GM12878 (cell line): ENCODE data around the gene ASTL. TPM values are rescaled to one million over a fixed set of nuclear protein-coding genes. Genes with fewer than 3 reads are reported as not detected.

Experiments
- ASH2L ChIP-seq: fragments of 300-600, 200-600 bp; sonication (generic); IDR thresholded peaks from 2 replicates; pipeline ENCODE4 v1.6.1; 2017; ENCODE audit warnings: low read depth, mild to moderate bottlenecking, borderline replicate concordance
- BCL11A ChIP-seq: IDR thresholded peaks from 2 replicates; pipeline ENCODE4 v1.6.1; 2011; ENCODE audit warnings: low read depth, low read length
- CEBPZ ChIP-seq: fragments of 150-350 bp; IDR thresholded peaks from 2 replicates; pipeline ENCODE4 v1.6.1; 2016; ENCODE audit warnings: low read depth, low read length
- E2F8 ChIP-seq: fragments of 450-650 bp; IDR thresholded peaks from 2 replicates; pipeline ENCODE4 v1.6.1; 2018; ENCODE audit warnings: mild to moderate bottlenecking, low read depth, moderate library complexity; ENCODE audit not compliant: partially characterized antibody
- GABPA ChIP-seq: IDR thresholded peaks from 2 replicates; pipeline ENCODE4 v1.6.1; 2014; ENCODE audit warnings: antibody characterized with exemption, low read depth, mild to moderate bottlenecking, inconsistent platforms
- KLF5 ChIP-seq: fragments of 450-650 bp; IDR thresholded peaks from 2 replicates; pipeline ENCODE4 v1.6.1; 2014; ENCODE audit warnings: mild to moderate bottlenecking; ENCODE audit not compliant: partially characterized antibody
- MEF2B ChIP-seq: fragments of 450-650 bp; IDR thresholded peaks from 2 replicates; pipeline ENCODE4 v1.6.1; 2018; ENCODE audit warnings: mild to moderate bottlenecking, moderate library complexity; ENCODE audit not compliant: partially characterized antibody, poor library complexity, severe bottlenecking
- MTA3 ChIP-seq: IDR thresholded peaks from 2 replicates; pipeline ENCODE4 v1.6.1; 2012; ENCODE audit warnings: low read length, inconsistent platforms, borderline replicate concordance
- MYC ChIP-seq: IDR thresholded peaks from 2 replicates; pipeline ENCODE4 v1.6.1; 2011; ENCODE audit warnings: mild to moderate bottlenecking, low read length, moderate library complexity, inconsistent platforms; ENCODE audit not compliant: insufficient read depth, insufficient replicate concordance, insufficient read length, severe bottlenecking
- NFYA ChIP-seq: IDR thresholded peaks from 2 replicates; pipeline ENCODE4 v1.6.1; 2011; ENCODE audit warnings: low read depth, mild to moderate bottlenecking, low read length, improper control_type of control experiment, borderline replicate concordance
- NKRF ChIP-seq: fragments of 450-650 bp; conservative IDR thresholded peaks from 2 replicates; pipeline ENCODE4 v1.6.1; 2017; ENCODE audit warnings: mild to moderate bottlenecking, moderate library complexity
- RB1 ChIP-seq: fragments of 450-650 bp; formaldehyde crosslinking; IDR thresholded peaks from 2 replicates; pipeline ENCODE4 v1.6.1; 2017; ENCODE audit warnings: mild to moderate bottlenecking, borderline replicate concordance
- SRF ChIP-seq, 2 experiments: IDR thresholded peaks; 2 replicates each; pipeline ENCODE4 v1.6.1; 2011; ENCODE audit warnings: low read depth in 2 of 2, low read length in 2 of 2, mild to moderate bottlenecking in 1 of 2, moderate library complexity in 1 of 2
- SUZ12 ChIP-seq: fragments of 200-600 bp; sonication (generic); IDR thresholded peaks from one replicate; pipeline ENCODE4 v1.6.1; 2018; ENCODE audit warnings: antibody characterized with exemption, mild to moderate bottlenecking; ENCODE audit not compliant: unreplicated experiment
- TCF3 ChIP-seq: IDR thresholded peaks from 2 replicates; pipeline ENCODE4 v1.6.1; 2012; ENCODE audit warnings: low read depth, mild to moderate bottlenecking, low read length, borderline replicate concordance; ENCODE audit not compliant: insufficient read depth
- YY1 ChIP-seq: IDR thresholded peaks from 2 replicates; pipeline ENCODE4 v1.6.1; 2011; ENCODE audit warnings: low read depth, mild to moderate bottlenecking, low read length
- polyA plus RNA-seq, 11 experiments: library from polyadenylated mRNA; depleted of rRNA in 4 of 11; unstranded in 6 of 11; stranded (reverse) in 5 of 11; fragments of >200 nt; fragmentation: Nextera tagmentation in 4 of 11; fragmentation: Illumina TruSeq in 1 of 11; extraction: Ambion mirVana in 4 of 11; extraction: Trizol in 1 of 11; gene quantifications; 1 replicate in 1 of 11; 2 replicates in 10 of 11; pipeline versions ENCODE4 v1.2.1 to v1.2.3, GENCODE V29; 2011 to 2016; ENCODE audit warnings: inconsistent platforms in 2 of 11, missing spikeins in 2 of 11, low read depth in 1 of 11
- total RNA-seq, 4 experiments: library from RNA; depleted of rRNA in 3 of 4; stranded (reverse); fragments of >200 nt in 3 of 4; fragmentation: Illumina TruSeq in 1 of 4; extraction: Trizol in 1 of 4; gene quantifications; 2 replicates each; pipeline versions ENCODE4 v1.2.1 to v1.2.3, GENCODE V29; 2013 to 2021
- TF ChIP-seq, protein P1 (sequence below): fragments of 450-650 bp; IDR thresholded peaks from 2 replicates; pipeline ENCODE4 v1.6.1; 2017; ENCODE audit warnings: mild to moderate bottlenecking, low read depth, inconsistent platforms; ENCODE audit not compliant: poor library complexity, severe bottlenecking

Gene ASTL
- total and polyA plus RNA-seq, 10 of the 15 experiments (the other 5 are each of a cell fraction or from before 2014, with no cell fraction given), result 0.18 to 1.0 (median 0.38) TPM; not detected in 4

- no peak for TF ChIP-seq E2F8
- TF ChIP-seq MTA3, result no peak
- no peak for TF ChIP-seq SUZ12
- peak; percentile 98 for TF ChIP-seq MEF2B
- TF ChIP-seq CEBPZ, result no peak
- TF ChIP-seq, protein P1, sequence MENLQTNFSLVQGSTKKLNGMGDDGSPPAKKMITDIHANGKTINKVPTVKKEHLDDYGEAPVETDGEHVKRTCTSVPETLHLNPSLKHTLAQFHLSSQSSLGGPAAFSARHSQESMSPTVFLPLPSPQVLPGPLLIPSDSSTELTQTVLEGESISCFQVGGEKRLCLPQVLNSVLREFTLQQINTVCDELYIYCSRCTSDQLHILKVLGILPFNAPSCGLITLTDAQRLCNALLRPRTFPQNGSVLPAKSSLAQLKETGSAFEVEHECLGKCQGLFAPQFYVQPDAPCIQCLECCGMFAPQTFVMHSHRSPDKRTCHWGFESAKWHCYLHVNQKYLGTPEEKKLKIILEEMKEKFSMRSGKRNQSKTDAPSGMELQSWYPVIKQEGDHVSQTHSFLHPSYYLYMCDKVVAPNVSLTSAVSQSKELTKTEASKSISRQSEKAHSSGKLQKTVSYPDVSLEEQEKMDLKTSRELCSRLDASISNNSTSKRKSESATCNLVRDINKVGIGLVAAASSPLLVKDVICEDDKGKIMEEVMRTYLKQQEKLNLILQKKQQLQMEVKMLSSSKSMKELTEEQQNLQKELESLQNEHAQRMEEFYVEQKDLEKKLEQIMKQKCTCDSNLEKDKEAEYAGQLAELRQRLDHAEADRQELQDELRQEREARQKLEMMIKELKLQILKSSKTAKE, result peak; percentile 65
- no peak for TF ChIP-seq GABPA
- peak; percentile 88 for TF ChIP-seq BCL11A
- no peak for TF ChIP-seq MYC
- peak in 1 of 2 experiments; percentile 51; a peak in 1 of 4 replicates for TF ChIP-seq SRF (IDR thresholded peaks at IDR 0.05; ENCODE audit: low read depth in 2 of 2, low read length in 2 of 2)
- no peak for TF ChIP-seq ASH2L
- peak; percentile 95; the same call in 1 of the 2 replicates for TF ChIP-seq RB1
- peak; percentile 89 for TF ChIP-seq YY1
- TF ChIP-seq NKRF, result peak; percentile 60; the same call in 1 of the 2 replicates
- TF ChIP-seq NFYA, result no peak
- peak; percentile 94 for TF ChIP-seq TCF3
- peak; percentile 68 for TF ChIP-seq KLF5
Measured at GRCh38 chr2:96157649-96158553, 19.6 kb upstream of the ASTL start (continued).
